SK-N-SH (cell line): ENCODE results near the gene MBP. TPM values are rescaled to one million over a fixed set of nuclear protein-coding genes. Genes with fewer than 3 reads are reported as not detected.

ENCODE experiments used
- CTCF ChIA-PET: fragments of 300-600, 350-600 bp; formaldehyde crosslinking; extraction: SDS; loops from one replicate; lab custom pipeline; 2021; lab: Yijun Ruan, JAX
- POLR2A ChIA-PET: fragments of 350-600 bp; sonication (Branson Sonifier 250); formaldehyde crosslinking; extraction: SDS; loops from one replicate; lab custom pipeline; 2020; ENCODE audit warnings: antibody characterized with exemption, inconsistent platforms; lab: Yijun Ruan, JAX
- DNase-seq: peaks from one replicate; pipeline ENCODE4 v3.0.0; 2012
- H2AFZ ChIP-seq: fragments of 200-600 bp; sonication (generic); 2 replicates; pipeline ENCODE4 v1.8.1; 2016; ENCODE audit warnings: antibody characterized with exemption, mild to moderate bottlenecking, low read depth
- H3F3A ChIP-seq: fragments of 200-600 bp; sonication (generic); replicated peaks from 2 replicates; pipeline ENCODE3; 2016; ENCODE audit warnings: antibody characterized with exemption, mild to moderate bottlenecking; ENCODE audit not compliant: insufficient read depth
- H3K27ac ChIP-seq, 2 experiments: fragments of 200-500 bp in 1 of 2; fragments of 200-600 bp in 1 of 2; sonication (Bioruptor generic) in 1 of 2; sonication (generic), shearing (Covaris generic) in 1 of 2; 2 replicates each; pipeline versions ENCODE4 v1.5.1 to v1.6.1; 2014 to 2016; ENCODE audit warnings: low read depth in 2 of 2, inconsistent platforms in 1 of 2, low read length in 1 of 2, mild to moderate bottlenecking in 1 of 2, mixed read lengths in 1 of 2
- H3K27me3 ChIP-seq: fragments of 200-600 bp; sonication (generic), shearing (Covaris generic); 2 replicates; pipeline ENCODE4 v1.6.1; 2016; ENCODE audit warnings: mixed run types; ENCODE audit not compliant: insufficient read depth
- H3K36me3 ChIP-seq, 2 experiments: fragments of 200-500 bp in 1 of 2; fragments of 200-600 bp in 1 of 2; sonication (Bioruptor generic) in 1 of 2; sonication (generic) in 1 of 2; replicated peaks in 1 of 2; 2 replicates each; pipeline versions ENCODE3 to v1.5.1; 2014 to 2016; ENCODE audit warnings: low read length in 1 of 2, mild to moderate bottlenecking in 1 of 2; ENCODE audit not compliant: insufficient read depth in 2 of 2, control insufficient read depth in 1 of 2
- H3K4me1 ChIP-seq, 2 experiments: fragments of 200-500 bp in 1 of 2; fragments of 200-600 bp in 1 of 2; sonication (Bioruptor generic) in 1 of 2; sonication (generic), shearing (Covaris generic) in 1 of 2; 2 replicates each; pipeline versions ENCODE4 v1.5.1 to v1.6.1; 2014 to 2016; ENCODE audit warnings: low read depth in 1 of 2, low read length in 1 of 2, mixed run types in 1 of 2; ENCODE audit not compliant: insufficient read depth in 2 of 2, control insufficient read depth in 1 of 2
- H3K4me2 ChIP-seq: fragments of 200-600 bp; sonication (generic), shearing (Covaris generic); 2 replicates; pipeline ENCODE4 v1.6.1; 2017; ENCODE audit warnings: mixed run types
- H3K4me3 ChIP-seq, 2 experiments: fragments of 200-500 bp in 1 of 2; fragments of 200-600 bp in 1 of 2; sonication (Bioruptor generic) in 1 of 2; sonication (generic), shearing (Covaris generic) in 1 of 2; 2 replicates each; pipeline versions ENCODE4 v1.5.1 to v1.8.1; 2014 to 2016; ENCODE audit warnings: low read depth in 2 of 2, inconsistent platforms in 1 of 2, low read length in 1 of 2, mild to moderate bottlenecking in 1 of 2, mixed read lengths in 1 of 2, moderate library complexity in 1 of 2
- H3K79me2 ChIP-seq: fragments of 200-600 bp; sonication (generic); 2 replicates; pipeline ENCODE4 v1.8.1; 2017; ENCODE audit warnings: mild to moderate bottlenecking; ENCODE audit not compliant: insufficient read depth
- H3K9ac ChIP-seq: fragments of 200-600 bp; sonication (generic); 2 replicates; pipeline ENCODE4 v1.6.1; 2017; ENCODE audit warnings: mixed run types
- H3K9me2 ChIP-seq: fragments of 200-600 bp; sonication (generic); 2 replicates; pipeline ENCODE4 v1.6.1; 2017; ENCODE audit warnings: mixed run types
- H3K9me3 ChIP-seq: fragments of 200-600 bp; sonication (generic); 2 replicates; pipeline ENCODE4 v1.6.1; 2017; ENCODE audit warnings: mixed run types, mild to moderate bottlenecking, moderate library complexity
- H4K20me1 ChIP-seq: fragments of 200-600 bp; sonication (generic); 2 replicates; pipeline ENCODE4 v1.6.1; 2017; ENCODE audit warnings: mild to moderate bottlenecking, mixed run types; ENCODE audit not compliant: insufficient read depth
- GATA2 ChIP-seq: sonication (generic); formaldehyde crosslinking; IDR thresholded peaks from 2 replicates; pipeline ENCODE4 v1.5.0; 2020; ENCODE audit warnings: mild to moderate bottlenecking, missing genetic modification reagents
- NRF1 ChIP-seq: IDR thresholded peaks from 2 replicates; pipeline ENCODE4 v1.6.1; 2012; ENCODE audit warnings: low read depth, mild to moderate bottlenecking, low read length
- PBX3 ChIP-seq: IDR thresholded peaks from 2 replicates; pipeline ENCODE4; 2012
- REST ChIP-seq: IDR thresholded peaks from 2 replicates; pipeline ENCODE4 v1.6.1; 2012; ENCODE audit warnings: mild to moderate bottlenecking, low read depth, low read length, moderate library complexity
- RFX5 ChIP-seq: IDR thresholded peaks from 2 replicates; pipeline ENCODE4 v1.6.1; 2012; ENCODE audit warnings: mild to moderate bottlenecking, improper control_type of control experiment, low read length
- RXRA ChIP-seq: IDR thresholded peaks from 2 replicates; pipeline ENCODE4 v1.4.0; 2012; ENCODE audit warnings: low read depth, mild to moderate bottlenecking, borderline replicate concordance
- WGBS: methylation state at CpG from one replicate; pipeline ENCODE4 v1.1.6; 2017; ENCODE audit warnings: low lambda C conversion rate; 5-methylcytosine and 5-hydroxymethylcytosine counted together
- polyA plus RNA-seq, 3 experiments: library from polyadenylated mRNA; depleted of rRNA; stranded (reverse); fragments of >200 nt; gene quantifications; 2 replicates each; pipeline ENCODE4 v1.2.3, GENCODE V29; 2012
- TF ChIP-seq, protein P1 (sequence below): fragments of 200-600 bp; sonication (generic); IDR thresholded peaks from 2 replicates; pipeline ENCODE4 v1.6.1; 2017; ENCODE audit warnings: antibody characterized with exemption, mild to moderate bottlenecking, moderate library complexity
- TF ChIP-seq, protein P2 (sequence below): IDR thresholded peaks from 2 replicates; pipeline ENCODE4 v1.4.0; 2012; ENCODE audit warnings: low read depth, borderline replicate concordance

The MBP gene
- polyA plus RNA-seq, 1 of the 3 experiments (the other 2 are of a cell fraction): 1.6 TPM

GRCh38 chr18:76938619-76939018 is 194.0 kb downstream of the MBP start:
- Histone ChIP-seq H3K4me3 (no peak overlapping the region), H3K79me2 (no peaks in the 10 kb centered on the region), H3K9me2 (no peaks in the 10 kb centered on the region), H2AFZ (no peak overlapping the region), H3K36me3 (peaks cover 26 to 34% of the 10 kb centered on the region in 2 experiments), H3K27ac (no peak overlapping the region), H3K9ac (no peak overlapping the region), H3K9me3 (no peaks in the 10 kb centered on the region), H3K27me3 (no peaks in the 10 kb centered on the region), H3K4me1 (no peaks in the 10 kb centered on the region), H4K20me1 (no peaks in the 10 kb centered on the region), H3F3A (no peaks in the 10 kb centered on the region), H3K4me2 (no peak overlapping the region)
- DNase-seq: no peak
- ChIA-PET CTCF (interaction anchor here (1.4 to 8.9 kb wide), 5 partner anchors 10 to 62 kb away, joined by 4 to 64 read pairs (median 7); no protein-coding TSS in a partner anchor), POLR2A (no interaction called here)
- TF ChIP-seq GATA2 (CRISPR knock-in tag): no peak
- TF ChIP-seq, protein P1, sequence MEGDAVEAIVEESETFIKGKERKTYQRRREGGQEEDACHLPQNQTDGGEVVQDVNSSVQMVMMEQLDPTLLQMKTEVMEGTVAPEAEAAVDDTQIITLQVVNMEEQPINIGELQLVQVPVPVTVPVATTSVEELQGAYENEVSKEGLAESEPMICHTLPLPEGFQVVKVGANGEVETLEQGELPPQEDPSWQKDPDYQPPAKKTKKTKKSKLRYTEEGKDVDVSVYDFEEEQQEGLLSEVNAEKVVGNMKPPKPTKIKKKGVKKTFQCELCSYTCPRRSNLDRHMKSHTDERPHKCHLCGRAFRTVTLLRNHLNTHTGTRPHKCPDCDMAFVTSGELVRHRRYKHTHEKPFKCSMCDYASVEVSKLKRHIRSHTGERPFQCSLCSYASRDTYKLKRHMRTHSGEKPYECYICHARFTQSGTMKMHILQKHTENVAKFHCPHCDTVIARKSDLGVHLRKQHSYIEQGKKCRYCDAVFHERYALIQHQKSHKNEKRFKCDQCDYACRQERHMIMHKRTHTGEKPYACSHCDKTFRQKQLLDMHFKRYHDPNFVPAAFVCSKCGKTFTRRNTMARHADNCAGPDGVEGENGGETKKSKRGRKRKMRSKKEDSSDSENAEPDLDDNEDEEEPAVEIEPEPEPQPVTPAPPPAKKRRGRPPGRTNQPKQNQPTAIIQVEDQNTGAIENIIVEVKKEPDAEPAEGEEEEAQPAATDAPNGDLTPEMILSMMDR: no peak
- TF ChIP-seq, protein P2, sequence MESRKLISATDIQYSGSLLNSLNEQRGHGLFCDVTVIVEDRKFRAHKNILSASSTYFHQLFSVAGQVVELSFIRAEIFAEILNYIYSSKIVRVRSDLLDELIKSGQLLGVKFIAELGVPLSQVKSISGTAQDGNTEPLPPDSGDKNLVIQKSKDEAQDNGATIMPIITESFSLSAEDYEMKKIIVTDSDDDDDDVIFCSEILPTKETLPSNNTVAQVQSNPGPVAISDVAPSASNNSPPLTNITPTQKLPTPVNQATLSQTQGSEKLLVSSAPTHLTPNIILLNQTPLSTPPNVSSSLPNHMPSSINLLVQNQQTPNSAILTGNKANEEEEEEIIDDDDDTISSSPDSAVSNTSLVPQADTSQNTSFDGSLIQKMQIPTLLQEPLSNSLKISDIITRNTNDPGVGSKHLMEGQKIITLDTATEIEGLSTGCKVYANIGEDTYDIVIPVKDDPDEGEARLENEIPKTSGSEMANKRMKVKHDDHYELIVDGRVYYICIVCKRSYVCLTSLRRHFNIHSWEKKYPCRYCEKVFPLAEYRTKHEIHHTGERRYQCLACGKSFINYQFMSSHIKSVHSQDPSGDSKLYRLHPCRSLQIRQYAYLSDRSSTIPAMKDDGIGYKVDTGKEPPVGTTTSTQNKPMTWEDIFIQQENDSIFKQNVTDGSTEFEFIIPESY: no peak
- TF ChIP-seq RFX5: no peak
- no peak for TF ChIP-seq RXRA
- no peak for TF ChIP-seq REST
- TF ChIP-seq NRF1: no peak
- TF ChIP-seq PBX3: no peak
- WGBS: 96% methylated on average over 8 of the region's 12 CpGs
